Upper lobe of left lung (tissue), 4 donors: ENCODE data around the gene GPATCH4.

Source experiments
- EP300 ChIP-seq, 4 donors: sonication (generic); formaldehyde crosslinking; IDR thresholded peaks; one replicate each; pipeline ENCODE4 v1.5.1; 2017; ENCODE audit warnings: antibody characterized with exemption in 4 of 4, control low read depth in 2 of 4
- POLR2AphosphoS5 ChIP-seq, 2 donors: sonication (generic); formaldehyde crosslinking; IDR thresholded peaks; one replicate each; pipeline ENCODE4 v1.5.1; 2017; ENCODE audit warnings: antibody characterized with exemption in 2 of 2
- TF ChIP-seq, protein P1 (sequence below), 6 experiments: fragments of 450-650 bp in 4 of 6; fragments of 200-600 bp in 2 of 6; sonication (generic) in 2 of 6; IDR thresholded peaks; one replicate each; pipeline ENCODE4 v1.5.1; 2016 to 2019; ENCODE audit warnings: antibody characterized with exemption in 6 of 6

DNA sequence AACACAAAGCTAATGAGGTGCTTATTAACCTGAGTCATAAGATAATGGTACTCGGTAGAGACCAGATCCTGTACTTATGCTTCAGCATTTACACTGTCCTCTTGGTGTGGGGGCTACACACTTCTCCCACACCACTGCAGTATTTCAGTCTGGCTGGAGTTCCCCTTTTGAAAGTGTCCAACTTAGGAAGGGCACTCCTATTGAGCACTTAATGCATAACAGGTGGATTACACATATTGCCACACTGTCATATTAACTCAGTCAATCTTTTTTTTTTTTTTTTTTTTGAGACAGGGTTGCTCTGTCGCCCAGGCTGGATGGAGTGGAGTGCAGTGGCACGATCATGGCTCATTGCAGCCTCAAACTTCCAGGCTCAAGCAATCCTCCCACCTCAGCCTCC, 1.5 kb downstream of the GPATCH4 start:
- TF ChIP-seq, protein P1, sequence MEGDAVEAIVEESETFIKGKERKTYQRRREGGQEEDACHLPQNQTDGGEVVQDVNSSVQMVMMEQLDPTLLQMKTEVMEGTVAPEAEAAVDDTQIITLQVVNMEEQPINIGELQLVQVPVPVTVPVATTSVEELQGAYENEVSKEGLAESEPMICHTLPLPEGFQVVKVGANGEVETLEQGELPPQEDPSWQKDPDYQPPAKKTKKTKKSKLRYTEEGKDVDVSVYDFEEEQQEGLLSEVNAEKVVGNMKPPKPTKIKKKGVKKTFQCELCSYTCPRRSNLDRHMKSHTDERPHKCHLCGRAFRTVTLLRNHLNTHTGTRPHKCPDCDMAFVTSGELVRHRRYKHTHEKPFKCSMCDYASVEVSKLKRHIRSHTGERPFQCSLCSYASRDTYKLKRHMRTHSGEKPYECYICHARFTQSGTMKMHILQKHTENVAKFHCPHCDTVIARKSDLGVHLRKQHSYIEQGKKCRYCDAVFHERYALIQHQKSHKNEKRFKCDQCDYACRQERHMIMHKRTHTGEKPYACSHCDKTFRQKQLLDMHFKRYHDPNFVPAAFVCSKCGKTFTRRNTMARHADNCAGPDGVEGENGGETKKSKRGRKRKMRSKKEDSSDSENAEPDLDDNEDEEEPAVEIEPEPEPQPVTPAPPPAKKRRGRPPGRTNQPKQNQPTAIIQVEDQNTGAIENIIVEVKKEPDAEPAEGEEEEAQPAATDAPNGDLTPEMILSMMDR (IDR thresholded peaks at IDR 0.05) = peak in 3 of 6 experiments; percentile 14 to 23 (median 15)
- TF ChIP-seq EP300 (IDR thresholded peaks at IDR 0.05) = no peak
- TF ChIP-seq POLR2AphosphoS5 (IDR thresholded peaks at IDR 0.05) = no peak
